ENCODE measurements around the gene STIL.
"Not testable (repeated sequence)": the region's sequence is repeated elsewhere in the genome, so short reads cannot be mapped to it uniquely, and the experiment has no call there.

STIL gene

DNA sequence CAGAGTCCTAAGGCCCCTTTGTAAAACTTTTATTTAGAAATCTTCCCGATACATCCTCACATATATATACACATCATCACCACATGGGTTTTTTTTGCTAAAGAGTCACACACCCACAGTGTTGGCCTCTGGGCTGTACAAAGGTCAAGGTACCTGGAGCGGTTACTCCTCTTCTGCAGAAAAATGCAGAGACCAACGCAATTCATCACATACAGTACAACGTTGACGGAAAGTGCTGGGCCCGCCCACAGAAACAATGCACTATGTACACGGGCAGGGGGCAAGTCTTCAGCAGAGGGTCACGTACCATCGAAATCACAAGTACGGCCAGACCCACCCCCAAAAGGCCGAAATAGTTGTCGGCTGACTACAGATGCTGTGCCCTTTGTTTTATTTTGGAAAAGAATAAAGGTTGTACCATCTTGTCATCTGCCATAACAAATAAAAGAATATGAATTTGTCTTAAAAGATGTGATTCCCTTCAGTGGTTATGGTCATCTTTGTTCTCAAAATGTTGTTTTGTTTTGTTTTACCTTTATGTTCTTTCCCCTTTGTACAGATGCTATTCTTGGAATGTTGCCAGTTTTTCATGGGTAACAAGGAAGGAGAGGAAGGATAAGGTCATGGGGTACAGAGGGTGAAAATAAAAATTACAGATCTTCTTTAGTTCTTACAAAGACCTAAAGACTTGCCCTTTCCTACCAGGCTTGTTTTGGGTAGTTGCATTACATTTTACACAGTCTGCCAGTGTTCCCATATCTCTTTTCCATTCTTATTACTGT lies 97.5 kb downstream of the STIL start:
- no peak for DNase-seq

- DNase-seq = no peak
Measured at GRCh38 chr1:47215713-47216112, 98.2 kb downstream of the STIL start.

- DNase-seq = no peak
Measured at GRCh38 chr1:47214549-47214948, 99.4 kb downstream of the STIL start.

DNA sequence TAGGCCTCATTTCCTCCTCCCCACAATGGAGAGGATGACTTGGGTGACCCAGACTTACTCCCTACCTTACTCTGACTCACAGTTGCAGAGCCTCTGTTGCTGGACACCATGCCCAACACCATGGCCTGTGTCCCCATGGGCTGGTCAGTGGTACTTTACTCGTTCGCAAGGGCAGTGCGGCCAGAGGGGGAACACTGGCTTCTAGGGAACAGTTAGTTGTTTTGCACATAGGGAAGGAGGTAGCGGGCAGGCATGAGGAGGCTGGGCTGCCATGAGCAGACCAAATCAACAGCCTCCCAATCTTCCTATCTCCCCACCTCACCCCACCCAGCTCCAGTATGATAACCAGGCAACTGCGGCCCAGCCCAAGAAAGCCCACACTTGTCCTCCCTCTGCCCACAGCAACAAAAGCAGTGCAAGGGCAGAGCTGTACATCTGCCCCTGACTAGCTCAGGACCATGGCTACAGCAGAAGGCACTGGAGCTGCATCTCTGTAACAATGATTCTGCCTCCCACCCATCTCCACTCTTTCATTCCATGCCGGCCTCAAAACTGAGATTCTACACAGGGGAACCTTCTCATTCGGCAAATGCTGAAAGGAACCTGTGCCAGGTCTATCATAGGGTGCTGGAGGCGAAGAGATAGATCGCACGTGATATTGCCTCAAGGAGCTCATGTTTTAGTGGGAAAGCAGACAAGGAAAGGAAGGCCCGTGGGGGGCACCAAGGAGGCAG lies 100.5 kb downstream of the STIL start:
- no peak for DNase-seq

DNA sequence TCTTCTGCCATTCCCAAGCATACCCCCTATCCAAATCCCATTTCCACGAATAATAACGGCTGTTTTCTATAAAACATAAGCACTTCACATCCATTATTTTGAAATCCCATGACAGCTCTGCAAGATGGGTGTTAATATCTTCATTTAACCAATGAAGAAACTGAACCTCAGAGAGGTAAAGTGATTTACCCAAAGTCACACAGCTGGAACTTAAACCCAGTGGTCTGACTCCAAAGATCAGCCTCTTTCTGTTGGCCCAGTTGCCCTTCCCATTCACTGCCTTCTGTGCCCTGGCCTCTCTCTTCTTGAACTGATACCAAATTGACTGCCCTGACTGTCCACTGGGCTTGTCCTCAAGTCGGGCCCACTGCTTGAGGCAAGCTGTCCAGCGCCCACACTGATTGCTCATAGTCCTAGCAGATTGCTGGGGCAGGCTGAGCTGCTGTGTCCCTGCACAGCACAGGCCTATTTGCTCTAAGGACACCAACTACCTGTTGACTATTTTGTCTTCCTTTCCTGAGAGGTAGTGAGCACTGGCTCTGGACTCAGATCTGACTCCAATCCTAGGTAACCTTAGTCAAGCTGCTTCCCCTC lies 101.2 kb downstream of the STIL start:
- no peak for DNase-seq

GRCh38 chr1:47211796-47212269 lies 102.1 kb downstream of the STIL start:
- no peak for DNase-seq

GRCh38 chr1:47210666-47211065 lies 103.3 kb downstream of the STIL start:
- DNase-seq = no peak

GRCh38 chr1:47209725-47210325 lies 104.1 kb downstream of the STIL start:
- peak; percentile 28 for DNase-seq

DNA sequence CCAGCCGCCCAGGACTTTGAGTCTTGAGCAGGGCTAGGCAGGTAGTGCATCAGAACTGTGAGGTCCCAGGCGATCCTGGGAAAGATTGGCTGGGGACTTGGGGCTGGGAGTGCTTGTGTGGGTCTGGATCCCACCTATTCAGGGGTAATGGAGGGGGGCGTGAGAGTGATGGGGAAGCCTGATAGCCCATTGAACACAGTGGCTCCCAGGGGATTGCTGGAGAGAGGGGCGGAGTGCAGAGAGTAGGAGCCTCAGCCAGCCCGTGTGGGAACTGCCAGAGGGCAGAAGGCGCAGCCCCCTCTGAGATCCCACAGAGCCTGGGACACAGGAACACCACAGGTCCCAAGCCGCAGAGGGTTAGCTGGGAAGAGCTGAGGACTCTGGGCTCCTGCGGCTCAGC lies 104.9 kb downstream of the STIL start:
- DNase-seq = no peak

DNA sequence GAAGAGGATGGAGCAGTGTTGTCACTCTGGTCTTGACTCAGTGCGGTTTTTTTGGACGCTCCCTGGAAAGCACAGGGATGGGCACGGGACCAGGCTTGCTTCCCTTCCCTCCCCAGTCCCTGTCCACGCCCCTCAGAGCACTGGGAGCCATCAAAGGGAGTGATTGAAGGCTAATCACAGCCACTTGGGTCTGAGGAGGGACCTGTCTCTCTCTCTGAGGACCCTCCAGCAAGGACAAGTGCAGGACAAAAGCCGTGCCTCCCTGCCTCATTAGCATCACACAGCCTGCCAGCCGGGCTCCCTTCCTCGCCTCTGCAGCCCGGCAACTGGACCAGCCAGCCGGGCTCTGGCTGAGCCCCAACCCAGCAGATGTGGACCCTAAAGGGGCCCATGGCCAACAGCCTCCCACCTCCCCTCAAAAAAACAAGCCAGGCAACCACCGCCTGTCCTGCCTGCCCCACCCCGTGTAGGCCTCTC lies 105.5 kb downstream of the STIL start:
- no peak for DNase-seq

GRCh38 chr1:47207803-47208373 lies 106.1 kb downstream of the STIL start:
- DNase-seq = no peak

GRCh38 chr1:47205918-47206317 lies 108.0 kb downstream of the STIL start:
- no peak for DNase-seq

DNA sequence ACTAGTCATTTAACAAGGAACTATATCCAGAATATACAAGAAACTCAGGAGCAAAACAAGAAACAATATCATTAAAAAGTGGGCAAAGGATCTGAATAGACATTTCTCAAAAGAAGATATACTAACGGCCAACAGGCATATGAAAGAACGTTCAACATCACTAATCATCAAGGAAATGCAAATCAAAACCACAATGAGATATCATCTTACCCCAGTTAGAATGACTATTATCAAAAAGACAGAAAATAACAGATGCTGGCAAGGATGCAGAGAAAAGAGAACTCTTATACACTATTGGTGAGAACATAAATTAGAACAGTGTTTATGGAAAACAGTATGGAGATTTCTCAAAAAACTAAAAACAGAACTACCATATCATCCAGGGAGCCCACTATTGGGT lies 110.4 kb downstream of the STIL start:
- not testable (repeated sequence) for DNase-seq

GRCh38 chr1:47201179-47201578 lies 112.8 kb downstream of the STIL start:
- no peak for DNase-seq
